Activated CD8-positive, alpha-beta memory T cell treated with anti-CD3 and anti-CD28 coated beads for 36 hours (primary cell): ENCODE results near the gene TRMU. TPM values are rescaled to one million over a fixed set of nuclear protein-coding genes. Genes with fewer than 3 reads are reported as not detected.

Experiments used
- total RNA-seq, 2 experiments: library from RNA; stranded (reverse); gene quantifications; one replicate each; pipeline ENCODE4 v1.2.3, GENCODE V29; 2021

Gene TRMU
- total RNA-seq, 2 experiments from 2014 or later: 75.2 to 80.6 TPM

Other genes with a start within 250 kb of the TRMU start
- 10 to 100 TPM; 12.1 to 12.3 TPM for gene PPARA, start 185.2 kb upstream of the TRMU start, total RNA-seq
- 10 to 100 TPM in 1 of 2 experiments, 1 to 10 TPM in 1; 9.5 to 11.2 TPM for gene CDPF1, start 85.4 kb upstream of the TRMU start, total RNA-seq
- not detected for gene PKDREJ, start 72.4 kb upstream of the TRMU start, total RNA-seq
- gene TTC38, start 67.7 kb upstream of the TRMU start, total RNA-seq: 10 to 100 TPM; 20.8 to 22.7 TPM
- gene GTSE1, start 38.8 kb upstream of the TRMU start, total RNA-seq: 10 to 100 TPM; 34.3 to 35.7 TPM
- gene CELSR1, start 201.9 kb downstream of the TRMU start, total RNA-seq: under 1 TPM; 0.10 to 0.17 TPM